Glutamatergic neuron (in vitro differentiated cells): ENCODE measurements around the gene FBXO2. TPM values are rescaled to one million over a fixed set of nuclear protein-coding genes. Genes with fewer than 3 reads are reported as not detected.

Source experiments
- DNase-seq: peaks from one replicate; pipeline ENCODE4 v3.0.0; 2022
- H3K27ac Mint-ChIP-seq: one replicate; pipeline ENCODE4 v1.8.0; 2020; ENCODE audit warnings: mild to moderate bottlenecking, mixed read lengths, inconsistent platforms; ENCODE audit not compliant: unreplicated experiment
- H3K27me3 Mint-ChIP-seq: one replicate; pipeline ENCODE4 v1.8.0; 2020; ENCODE audit warnings: mild to moderate bottlenecking, moderate library complexity, mixed read lengths, inconsistent platforms; ENCODE audit not compliant: unreplicated experiment
- H3K36me3 Mint-ChIP-seq: one replicate; pipeline ENCODE4 v1.8.0; 2020; ENCODE audit warnings: mild to moderate bottlenecking, mixed read lengths, inconsistent platforms; ENCODE audit not compliant: unreplicated experiment
- H3K4me1 Mint-ChIP-seq: one replicate; pipeline ENCODE4 v1.8.0; 2020; ENCODE audit warnings: mild to moderate bottlenecking, low read depth, mixed read lengths, inconsistent platforms; ENCODE audit not compliant: unreplicated experiment
- H3K4me3 Mint-ChIP-seq: one replicate; pipeline ENCODE4 v1.8.0; 2020; ENCODE audit warnings: mild to moderate bottlenecking, mixed read lengths, inconsistent platforms; ENCODE audit not compliant: unreplicated experiment
- H3K9me3 Mint-ChIP-seq: one replicate; pipeline ENCODE4 v1.8.0; 2020; ENCODE audit warnings: mild to moderate bottlenecking, moderate library complexity, mixed read lengths, inconsistent platforms; ENCODE audit not compliant: unreplicated experiment
- CTCF ChIP-seq: fragments of 200-600 bp; sonication (generic); IDR thresholded peaks from one replicate; pipeline ENCODE4 v1.5.0; 2021; ENCODE audit not compliant: partially characterized antibody, unreplicated experiment
- total RNA-seq: library from RNA; stranded (reverse); fragmentation: NEBNext Ultra II Directional; extraction: Animal tissue kit (Norgen Biotek cat#: 25700); gene quantifications from one replicate; pipeline ENCODE4 v1.2.1, GENCODE V29; 2021; ENCODE audit not compliant: unreplicated experiment

FBXO2 gene
- total RNA-seq, 1 donor from 2014 or later, result 22.2 TPM

DNA sequence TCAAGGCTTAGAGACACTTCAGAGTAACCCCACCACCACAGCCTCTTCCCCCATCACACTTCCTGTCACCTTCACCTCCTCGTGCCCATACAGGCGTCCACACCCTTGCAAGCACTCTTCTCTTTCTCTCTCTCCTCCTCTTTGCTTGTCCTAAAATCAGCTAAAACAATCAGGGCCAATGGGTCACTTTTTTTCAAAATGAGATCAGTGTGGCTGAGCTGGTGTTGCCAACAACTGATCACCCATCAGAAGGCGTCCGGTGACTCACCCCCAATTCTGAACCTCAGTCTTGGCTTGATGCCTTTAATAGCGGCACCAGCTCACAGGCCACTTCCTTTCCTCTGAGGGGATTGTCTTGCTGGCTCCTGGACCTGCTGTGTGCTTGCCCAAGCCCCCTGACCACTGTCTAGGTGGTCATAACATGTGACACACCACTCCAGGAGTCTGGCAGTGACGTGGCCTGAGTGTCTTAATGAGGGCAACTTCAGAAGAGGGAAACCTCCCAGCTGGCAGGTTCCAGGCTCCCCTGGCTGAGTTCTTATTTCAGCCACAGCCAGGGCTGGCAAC lies 38.9 kb upstream of the FBXO2 start:
- peaks cover 22% of the 10 kb centered on the region for H3K27me3 Mint-ChIP-seq
- peak overlapping the region; percentile 89 for H3K4me3 Mint-ChIP-seq
- TF ChIP-seq CTCF, result no peak
- H3K36me3 Mint-ChIP-seq, result no peaks in the 10 kb centered on the region
- no peak for DNase-seq
- peaks cover 24% of the 10 kb centered on the region for H3K4me1 Mint-ChIP-seq
- peak overlapping the region; percentile 75 for H3K27ac Mint-ChIP-seq
- H3K9me3 Mint-ChIP-seq, result peaks cover 19% of the 10 kb centered on the region

- H3K27me3 Mint-ChIP-seq, result peaks cover 22% of the 10 kb centered on the region
- DNase-seq, result peak; percentile 48
- peaks cover 27% of the 10 kb centered on the region for H3K4me1 Mint-ChIP-seq
- peaks cover 19% of the 10 kb centered on the region for H3K9me3 Mint-ChIP-seq
- TF ChIP-seq CTCF, result no peak
- peak overlapping the region; percentile 93 for H3K4me3 Mint-ChIP-seq
- H3K27ac Mint-ChIP-seq, result peak overlapping the region; percentile 90
- no peaks in the 10 kb centered on the region for H3K36me3 Mint-ChIP-seq
Measured at GRCh38 chr1:11691928-11692711, 37.9 kb upstream of the FBXO2 start.

- Mint-ChIP-seq H3K27me3 (peaks cover 22% of the 10 kb centered on the region), H3K36me3 (no peaks in the 10 kb centered on the region), H3K27ac (peak within 1 kb of the TSS; percentile 99), H3K4me3 (peak within 1 kb of the TSS; percentile 93), H3K9me3 (peaks cover 19% of the 10 kb centered on the region), H3K4me1 (peaks cover 27% of the 10 kb centered on the region)
- DNase-seq, result peak; percentile 87
- TF ChIP-seq CTCF, result no peak
Measured at GRCh38 chr1:11691302-11691914, 37.2 kb upstream of the FBXO2 start, which contains the start of gene DRAXIN. TSS of gene DRAXIN (plus strand) at chr1:11691710. CDS start at chr1:11706259, 14,549 bp downstream.

DNA sequence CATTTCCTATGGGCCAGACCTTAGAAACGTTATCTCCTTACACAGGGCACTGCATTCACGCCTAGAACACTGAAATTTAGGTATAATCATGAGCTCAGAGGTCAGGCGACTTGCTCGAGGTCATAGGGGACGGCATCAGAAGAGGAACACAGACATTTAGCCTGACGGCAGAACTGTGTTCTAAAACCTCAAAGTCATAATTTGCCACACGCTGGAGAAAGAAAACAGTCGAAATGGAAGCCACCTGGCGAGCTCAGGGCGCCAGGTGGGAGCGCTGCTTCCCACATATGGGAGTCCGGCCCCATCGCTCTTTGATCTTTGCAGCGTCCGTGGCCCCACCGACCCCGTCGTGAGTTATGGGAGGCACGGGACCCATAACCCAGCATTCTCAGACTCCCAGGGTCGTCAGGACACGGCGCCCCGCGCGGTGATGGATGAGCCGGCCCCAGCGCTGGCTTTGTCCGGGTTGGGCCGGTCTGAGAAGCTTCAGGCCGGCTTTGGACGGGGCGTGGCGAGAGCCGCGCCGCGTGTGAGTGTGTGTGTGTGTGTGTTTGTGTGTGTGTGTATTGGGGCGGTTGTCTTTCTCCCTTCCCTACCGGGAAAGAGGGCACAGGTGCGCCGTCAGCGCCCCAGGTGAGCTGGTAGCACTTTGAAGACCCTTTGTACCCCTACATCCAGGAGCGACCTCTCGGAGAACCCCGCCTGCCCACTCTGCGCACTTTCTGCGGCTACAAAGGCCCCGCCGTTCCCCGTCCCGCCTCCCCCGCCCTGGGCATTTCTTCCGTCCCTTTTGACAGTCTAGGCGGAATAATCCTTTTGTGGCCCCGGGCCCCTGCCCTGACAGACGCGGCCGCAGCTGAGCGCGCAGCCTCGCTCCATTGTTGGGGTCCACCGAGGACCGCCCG lies 36.4 kb upstream of the FBXO2 start:
- Mint-ChIP-seq H3K4me3 (peak overlapping the region; percentile 91), H3K27me3 (peaks cover 25% of the 10 kb centered on the region), H3K4me1 (peaks cover 32% of the 10 kb centered on the region), H3K36me3 (no peaks in the 10 kb centered on the region), H3K27ac (peak overlapping the region; percentile 99), H3K9me3 (peaks cover 19% of the 10 kb centered on the region)
- no peak for TF ChIP-seq CTCF
- DNase-seq, result peak; percentile 78
